GM12878 (cell line): ENCODE data around the gene FOXP3. TPM values are rescaled to one million over a fixed set of nuclear protein-coding genes. Genes with fewer than 3 reads are reported as not detected.

Experiments
- ESRRA ChIP-seq: IDR thresholded peaks from 2 replicates; pipeline ENCODE4 v1.6.1; 2012; ENCODE audit warnings: mild to moderate bottlenecking, low read length, improper control_type of control experiment
- MEF2A ChIP-seq: IDR thresholded peaks from 2 replicates; pipeline ENCODE4 v1.6.1; 2011; ENCODE audit warnings: low read depth, mild to moderate bottlenecking, low read length, moderate library complexity; ENCODE audit not compliant: insufficient read depth
- POU2F2 ChIP-seq: IDR thresholded peaks from 3 replicates; pipeline ENCODE4 v1.6.1; 2011; ENCODE audit warnings: low read depth, mild to moderate bottlenecking, low read length, borderline replicate concordance
- SUPT20H ChIP-seq: IDR thresholded peaks from 2 replicates; pipeline ENCODE4 v1.6.1; 2011; ENCODE audit warnings: low read depth, mild to moderate bottlenecking, low read length, moderate library complexity, borderline replicate concordance; ENCODE audit not compliant: control insufficient read depth
- polyA plus RNA-seq, 11 experiments: library from polyadenylated mRNA; depleted of rRNA in 4 of 11; unstranded in 6 of 11; stranded (reverse) in 5 of 11; fragments of >200 nt; fragmentation: Nextera tagmentation in 4 of 11; fragmentation: Illumina TruSeq in 1 of 11; extraction: Ambion mirVana in 4 of 11; extraction: Trizol in 1 of 11; gene quantifications; 1 replicate in 1 of 11; 2 replicates in 10 of 11; pipeline versions ENCODE4 v1.2.1 to v1.2.3, GENCODE V29; 2011 to 2016; ENCODE audit warnings: inconsistent platforms in 2 of 11, missing spikeins in 2 of 11, low read depth in 1 of 11
- total RNA-seq, 4 experiments: library from RNA; depleted of rRNA in 3 of 4; stranded (reverse); fragments of >200 nt in 3 of 4; fragmentation: Illumina TruSeq in 1 of 4; extraction: Trizol in 1 of 4; gene quantifications; 2 replicates each; pipeline versions ENCODE4 v1.2.1 to v1.2.3, GENCODE V29; 2013 to 2021
- TF ChIP-seq, protein P1 (sequence below): fragments of 450-650 bp; IDR thresholded peaks from 2 replicates; pipeline ENCODE4 v1.6.1; 2017; ENCODE audit warnings: mild to moderate bottlenecking, moderate library complexity
- TF ChIP-seq, protein P2 (sequence below): fragments of 450-650 bp; IDR thresholded peaks from 2 replicates; pipeline ENCODE4 v1.6.1; 2016; ENCODE audit warnings: mild to moderate bottlenecking
- TF ChIP-seq, protein P3 (sequence below): IDR thresholded peaks from 2 replicates; pipeline ENCODE4 v1.6.1; 2012; ENCODE audit warnings: low read length, inconsistent platforms

The FOXP3 gene
- total and polyA plus RNA-seq, 10 of the 15 experiments (the other 5 are each of a cell fraction or from before 2014, with no cell fraction given), result 0.02 to 0.21 (median 0.08) TPM; not detected in 3

DNA sequence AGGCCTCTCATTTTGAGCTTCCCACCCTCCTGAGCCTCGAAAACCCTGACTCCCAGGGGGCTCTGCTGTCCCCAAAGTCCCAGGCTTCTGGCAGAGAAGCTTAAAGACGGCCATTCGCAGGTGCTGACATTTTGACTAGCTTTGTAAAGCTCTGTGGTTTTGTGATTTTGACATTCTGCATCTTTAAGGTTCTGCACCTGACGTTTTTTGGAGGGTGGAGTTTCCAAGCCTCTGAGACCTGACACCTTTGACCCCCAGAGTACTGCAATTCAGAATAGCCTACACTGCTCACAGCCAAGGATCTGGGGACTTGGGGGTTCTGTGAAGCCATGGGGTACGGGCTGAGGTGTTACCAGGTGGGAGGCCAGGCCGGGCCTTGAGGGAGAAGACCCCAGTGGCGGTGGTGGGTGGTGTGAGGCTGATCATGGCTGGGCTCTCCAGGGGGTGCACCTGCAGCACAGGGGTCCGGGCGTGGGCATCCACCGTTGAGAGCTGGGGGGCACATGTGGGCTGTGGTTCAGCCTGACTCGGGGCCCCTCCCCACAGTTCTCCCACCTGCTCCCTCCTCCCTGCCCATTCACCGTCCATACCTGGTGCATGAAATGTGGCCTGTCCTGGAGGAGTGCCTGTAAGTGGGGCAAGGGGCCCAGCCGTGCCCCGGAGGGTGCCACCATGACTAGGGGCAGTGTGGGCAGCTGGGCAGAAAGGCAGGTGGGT is 7.3 kb downstream of the FOXP3 start (continued):
- TF ChIP-seq, protein P1, sequence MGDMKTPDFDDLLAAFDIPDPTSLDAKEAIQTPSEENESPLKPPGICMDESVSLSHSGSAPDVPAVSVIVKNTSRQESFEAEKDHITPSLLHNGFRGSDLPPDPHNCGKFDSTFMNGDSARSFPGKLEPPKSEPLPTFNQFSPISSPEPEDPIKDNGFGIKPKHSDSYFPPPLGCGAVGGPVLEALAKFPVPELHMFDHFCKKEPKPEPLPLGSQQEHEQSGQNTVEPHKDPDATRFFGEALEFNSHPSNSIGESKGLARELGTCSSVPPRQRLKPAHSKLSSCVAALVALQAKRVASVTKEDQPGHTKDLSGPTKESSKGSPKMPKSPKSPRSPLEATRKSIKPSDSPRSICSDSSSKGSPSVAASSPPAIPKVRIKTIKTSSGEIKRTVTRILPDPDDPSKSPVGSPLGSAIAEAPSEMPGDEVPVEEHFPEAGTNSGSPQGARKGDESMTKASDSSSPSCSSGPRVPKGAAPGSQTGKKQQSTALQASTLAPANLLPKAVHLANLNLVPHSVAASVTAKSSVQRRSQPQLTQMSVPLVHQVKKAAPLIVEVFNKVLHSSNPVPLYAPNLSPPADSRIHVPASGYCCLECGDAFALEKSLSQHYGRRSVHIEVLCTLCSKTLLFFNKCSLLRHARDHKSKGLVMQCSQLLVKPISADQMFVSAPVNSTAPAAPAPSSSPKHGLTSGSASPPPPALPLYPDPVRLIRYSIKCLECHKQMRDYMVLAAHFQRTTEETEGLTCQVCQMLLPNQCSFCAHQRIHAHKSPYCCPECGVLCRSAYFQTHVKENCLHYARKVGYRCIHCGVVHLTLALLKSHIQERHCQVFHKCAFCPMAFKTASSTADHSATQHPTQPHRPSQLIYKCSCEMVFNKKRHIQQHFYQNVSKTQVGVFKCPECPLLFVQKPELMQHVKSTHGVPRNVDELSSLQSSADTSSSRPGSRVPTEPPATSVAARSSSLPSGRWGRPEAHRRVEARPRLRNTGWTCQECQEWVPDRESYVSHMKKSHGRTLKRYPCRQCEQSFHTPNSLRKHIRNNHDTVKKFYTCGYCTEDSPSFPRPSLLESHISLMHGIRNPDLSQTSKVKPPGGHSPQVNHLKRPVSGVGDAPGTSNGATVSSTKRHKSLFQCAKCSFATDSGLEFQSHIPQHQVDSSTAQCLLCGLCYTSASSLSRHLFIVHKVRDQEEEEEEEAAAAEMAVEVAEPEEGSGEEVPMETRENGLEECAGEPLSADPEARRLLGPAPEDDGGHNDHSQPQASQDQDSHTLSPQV, result no peak
- TF ChIP-seq MEF2A (no peak), SUPT20H (no peak), POU2F2 (no peak), ESRRA (no peak)
- TF ChIP-seq, protein P2, sequence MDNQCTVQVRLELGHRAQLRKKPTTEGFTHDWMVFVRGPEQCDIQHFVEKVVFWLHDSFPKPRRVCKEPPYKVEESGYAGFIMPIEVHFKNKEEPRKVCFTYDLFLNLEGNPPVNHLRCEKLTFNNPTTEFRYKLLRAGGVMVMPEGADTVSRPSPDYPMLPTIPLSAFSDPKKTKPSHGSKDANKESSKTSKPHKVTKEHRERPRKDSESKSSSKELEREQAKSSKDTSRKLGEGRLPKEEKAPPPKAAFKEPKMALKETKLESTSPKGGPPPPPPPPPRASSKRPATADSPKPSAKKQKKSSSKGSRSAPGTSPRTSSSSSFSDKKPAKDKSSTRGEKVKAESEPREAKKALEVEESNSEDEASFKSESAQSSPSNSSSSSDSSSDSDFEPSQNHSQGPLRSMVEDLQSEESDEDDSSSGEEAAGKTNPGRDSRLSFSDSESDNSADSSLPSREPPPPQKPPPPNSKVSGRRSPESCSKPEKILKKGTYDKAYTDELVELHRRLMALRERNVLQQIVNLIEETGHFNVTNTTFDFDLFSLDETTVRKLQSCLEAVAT, result no peak
- TF ChIP-seq, protein P3, sequence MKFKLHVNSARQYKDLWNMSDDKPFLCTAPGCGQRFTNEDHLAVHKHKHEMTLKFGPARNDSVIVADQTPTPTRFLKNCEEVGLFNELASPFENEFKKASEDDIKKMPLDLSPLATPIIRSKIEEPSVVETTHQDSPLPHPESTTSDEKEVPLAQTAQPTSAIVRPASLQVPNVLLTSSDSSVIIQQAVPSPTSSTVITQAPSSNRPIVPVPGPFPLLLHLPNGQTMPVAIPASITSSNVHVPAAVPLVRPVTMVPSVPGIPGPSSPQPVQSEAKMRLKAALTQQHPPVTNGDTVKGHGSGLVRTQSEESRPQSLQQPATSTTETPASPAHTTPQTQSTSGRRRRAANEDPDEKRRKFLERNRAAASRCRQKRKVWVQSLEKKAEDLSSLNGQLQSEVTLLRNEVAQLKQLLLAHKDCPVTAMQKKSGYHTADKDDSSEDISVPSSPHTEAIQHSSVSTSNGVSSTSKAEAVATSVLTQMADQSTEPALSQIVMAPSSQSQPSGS, result no peak
- TF ChIP-seq, all 136 proteins: peak for 0
